PFSK-1 (cell line): ENCODE data around the gene SLC24A3.

Experiments used
- POLR2AphosphoS5 ChIP-seq: IDR thresholded peaks from 2 replicates; pipeline ENCODE4 v1.6.1; 2012; ENCODE audit warnings: low read depth, mild to moderate bottlenecking, control low read depth, low read length, moderate library complexity
- TF ChIP-seq, protein P1 (sequence below), 2 experiments: IDR thresholded peaks; 2 replicates each; pipeline versions ENCODE4 v1.6.1 to v1.8.0; 2011 to 2012; ENCODE audit warnings: low read depth in 2 of 2, low read length in 2 of 2, control low read depth in 1 of 2, inconsistent platforms in 1 of 2, mild to moderate bottlenecking in 1 of 2, moderate library complexity in 1 of 2; ENCODE audit not compliant: insufficient read depth in 1 of 2

GRCh38 chr20:19771031-19771430 is 558.6 kb downstream of the SLC24A3 start:
- TF ChIP-seq, protein P1, sequence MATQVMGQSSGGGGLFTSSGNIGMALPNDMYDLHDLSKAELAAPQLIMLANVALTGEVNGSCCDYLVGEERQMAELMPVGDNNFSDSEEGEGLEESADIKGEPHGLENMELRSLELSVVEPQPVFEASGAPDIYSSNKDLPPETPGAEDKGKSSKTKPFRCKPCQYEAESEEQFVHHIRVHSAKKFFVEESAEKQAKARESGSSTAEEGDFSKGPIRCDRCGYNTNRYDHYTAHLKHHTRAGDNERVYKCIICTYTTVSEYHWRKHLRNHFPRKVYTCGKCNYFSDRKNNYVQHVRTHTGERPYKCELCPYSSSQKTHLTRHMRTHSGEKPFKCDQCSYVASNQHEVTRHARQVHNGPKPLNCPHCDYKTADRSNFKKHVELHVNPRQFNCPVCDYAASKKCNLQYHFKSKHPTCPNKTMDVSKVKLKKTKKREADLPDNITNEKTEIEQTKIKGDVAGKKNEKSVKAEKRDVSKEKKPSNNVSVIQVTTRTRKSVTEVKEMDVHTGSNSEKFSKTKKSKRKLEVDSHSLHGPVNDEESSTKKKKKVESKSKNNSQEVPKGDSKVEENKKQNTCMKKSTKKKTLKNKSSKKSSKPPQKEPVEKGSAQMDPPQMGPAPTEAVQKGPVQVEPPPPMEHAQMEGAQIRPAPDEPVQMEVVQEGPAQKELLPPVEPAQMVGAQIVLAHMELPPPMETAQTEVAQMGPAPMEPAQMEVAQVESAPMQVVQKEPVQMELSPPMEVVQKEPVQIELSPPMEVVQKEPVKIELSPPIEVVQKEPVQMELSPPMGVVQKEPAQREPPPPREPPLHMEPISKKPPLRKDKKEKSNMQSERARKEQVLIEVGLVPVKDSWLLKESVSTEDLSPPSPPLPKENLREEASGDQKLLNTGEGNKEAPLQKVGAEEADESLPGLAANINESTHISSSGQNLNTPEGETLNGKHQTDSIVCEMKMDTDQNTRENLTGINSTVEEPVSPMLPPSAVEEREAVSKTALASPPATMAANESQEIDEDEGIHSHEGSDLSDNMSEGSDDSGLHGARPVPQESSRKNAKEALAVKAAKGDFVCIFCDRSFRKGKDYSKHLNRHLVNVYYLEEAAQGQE (IDR thresholded peaks at IDR 0.05; ENCODE audit: insufficient read depth in 1 of 2, low read depth in 2 of 2, low read length in 2 of 2) = no peak
- TF ChIP-seq POLR2AphosphoS5 = no peak
